AG09309 (cell line): ENCODE data around the gene DHX30.
"Not testable (repeated sequence)": the region's sequence is repeated elsewhere in the genome, so short reads cannot be mapped to it uniquely, and the experiment has no call there.

Source experiments
- DNase-seq: peaks from one replicate; pipeline ENCODE4 v3.0.0-alpha.2; 2010; ENCODE audit warnings: low read depth
- H3K4me3 ChIP-seq: 2 replicates; pipeline ENCODE4 v1.5.1; 2011; ENCODE audit warnings: mild to moderate bottlenecking, low read depth, low read length, moderate library complexity; ENCODE audit not compliant: control insufficient read depth
- CTCF ChIP-seq: IDR thresholded peaks from 2 replicates; pipeline ENCODE4 v1.5.1; 2011; ENCODE audit warnings: mild to moderate bottlenecking, low read depth, low read length, inconsistent platforms; ENCODE audit not compliant: insufficient read depth, control insufficient read depth; ENCODE audit errors: missing control alignments

DHX30 gene

GRCh38 chr3:47874438-47874837 is 71.5 kb downstream of the DHX30 start:
- DNase-seq: no peak
- TF ChIP-seq CTCF: no peak
- no peak overlapping the region for H3K4me3 ChIP-seq

- H3K4me3 ChIP-seq: no peak overlapping the region
- DNase-seq: no peak
- no peak for TF ChIP-seq CTCF
These were observed 72.0 kb downstream of the DHX30 start for GRCh38 chr3:47874913-47875312.

DNA sequence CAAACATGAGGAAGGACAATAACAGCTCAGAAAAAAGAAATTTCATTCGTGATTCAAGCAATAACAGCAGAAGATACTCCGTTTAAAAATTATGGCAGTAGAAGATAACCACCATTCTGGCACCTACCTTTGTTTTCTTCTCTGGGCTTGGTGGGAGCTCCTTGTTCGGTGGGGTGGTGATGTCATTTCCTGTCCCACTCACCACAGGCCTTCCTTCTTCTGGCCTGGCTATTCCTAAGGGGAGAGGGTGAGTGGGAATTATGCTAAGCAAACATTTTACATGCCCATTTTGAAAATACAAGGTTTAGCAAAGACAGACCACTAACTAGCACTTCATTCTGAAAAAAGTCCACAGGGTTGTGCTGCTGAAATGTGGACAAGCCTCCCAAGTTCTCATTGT is 74.4 kb downstream of the DHX30 start:
- no peak for DNase-seq
- no peak for TF ChIP-seq CTCF
- H3K4me3 ChIP-seq: no peak overlapping the region

DNA sequence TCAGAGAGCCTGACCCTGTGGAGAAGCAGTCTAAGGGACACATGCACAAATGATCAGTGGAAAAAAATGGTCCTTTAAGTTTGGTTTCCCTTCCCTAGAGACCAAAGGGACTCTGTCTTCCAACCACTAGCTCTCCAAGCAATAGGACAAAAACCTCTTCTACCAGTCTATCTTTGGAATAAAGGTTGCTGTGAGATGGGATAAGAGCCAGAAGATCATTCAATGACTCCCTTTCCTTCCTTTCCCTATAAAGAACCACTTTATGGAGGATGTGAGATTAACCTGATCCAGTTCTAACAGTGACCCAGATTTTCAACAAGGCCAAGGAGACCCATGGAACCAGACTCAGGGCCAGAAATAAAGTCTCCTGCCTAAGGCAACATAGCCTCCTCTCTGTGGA is 74.8 kb downstream of the DHX30 start:
- no peak for DNase-seq
- TF ChIP-seq CTCF: no peak
- no peak overlapping the region for H3K4me3 ChIP-seq

DNA sequence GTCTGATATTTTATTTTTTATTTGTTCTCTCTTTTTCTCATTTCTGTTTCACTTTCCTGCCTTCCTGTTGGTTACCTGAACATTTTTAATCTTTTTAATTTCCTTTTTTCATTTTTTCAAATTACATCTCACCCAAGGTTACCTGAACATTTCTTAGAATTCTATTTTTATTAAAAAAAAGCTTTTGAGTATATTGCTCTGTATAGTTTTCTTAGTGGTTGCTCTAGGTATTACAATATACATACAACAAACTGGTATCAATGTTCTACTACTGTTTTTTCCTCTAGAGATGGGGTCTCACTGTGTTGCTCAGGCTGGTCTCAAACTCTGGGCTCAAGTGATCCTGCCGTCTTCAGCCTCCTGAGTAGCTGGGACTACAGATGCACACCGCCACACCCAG is 79.4 kb downstream of the DHX30 start:
- no peak for DNase-seq

GRCh38 chr3:47884603-47885002 is 81.7 kb downstream of the DHX30 start:
- no peak for DNase-seq
- TF ChIP-seq CTCF: no peak
- H3K4me3 ChIP-seq: no peak overlapping the region

More for the DNA sequence above, 79.4 kb downstream of the DHX30 start:
- no peak for TF ChIP-seq CTCF
- no peak overlapping the region for H3K4me3 ChIP-seq

DNA sequence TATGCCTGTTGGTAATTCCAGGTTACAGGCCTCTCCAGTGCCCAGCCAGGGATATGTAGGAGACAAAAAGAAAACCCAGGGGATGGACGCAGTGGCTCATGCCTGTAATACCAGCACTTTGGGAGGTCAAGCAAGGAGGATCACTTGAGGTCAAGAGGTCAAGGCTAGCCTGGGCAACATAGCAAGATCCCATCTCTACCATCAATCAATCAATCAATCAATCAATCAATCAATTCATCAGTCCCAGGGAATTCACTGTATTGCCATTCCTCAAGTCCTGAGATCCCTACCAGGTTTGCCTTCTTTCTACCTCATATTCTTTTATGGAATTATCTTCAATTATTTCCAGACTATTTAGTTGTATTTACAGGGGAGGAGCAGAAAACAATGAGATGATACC is 82.2 kb downstream of the DHX30 start:
- TF ChIP-seq CTCF: no peak
- no peak for DNase-seq
- H3K4me3 ChIP-seq: no peak overlapping the region

GRCh38 chr3:47887991-47888390 is 85.1 kb downstream of the DHX30 start:
- DNase-seq, H3K4me3 ChIP-seq: not testable (repeated sequence)
